Heart right ventricle (tissue), 16 donors: ENCODE measurements around the gene TPM1. TPM values are rescaled to one million over a fixed set of nuclear protein-coding genes. Genes with fewer than 3 reads are reported as not detected.

Source experiments
- ATAC-seq, 8 donors: fragments of 200-7000 bp; cut with Tn5 transposase; one replicate each; pipeline ENCODE4 v1.9.1; 2020; ENCODE audit warnings: mild to moderate bottlenecking in 8 of 8, moderate library complexity in 8 of 8, moderate number of reproducible peaks in 1 of 8
- DNase-seq, 2 donors: peaks; one replicate each; pipeline ENCODE4 v3.0.0-alpha.2; 2020
- H3K27ac ChIP-seq, 10 donors: fragments of 200-600 bp; sonication (generic) in 2 of 10; one replicate each; pipeline versions ENCODE4 v1.5.0 to v1.8.0; 2020 to 2022; ENCODE audit warnings: mild to moderate bottlenecking in 3 of 10
- H3K27me3 ChIP-seq, 7 donors: fragments of 200-600 bp; one replicate each; pipeline ENCODE4 v1.8.0; 2021 to 2022; ENCODE audit warnings: mild to moderate bottlenecking in 2 of 7
- H3K36me3 ChIP-seq, 9 donors: fragments of 200-600 bp; sonication (generic) in 1 of 9; one replicate each; pipeline versions ENCODE4 v1.5.0 to v1.8.0; 2020 to 2022; ENCODE audit warnings: mild to moderate bottlenecking in 2 of 9
- H3K4me1 ChIP-seq, 9 donors: fragments of 200-600 bp; sonication (generic) in 1 of 9; one replicate each; pipeline versions ENCODE4 v1.5.0 to v1.8.0; 2020 to 2022; ENCODE audit warnings: mild to moderate bottlenecking in 4 of 9
- H3K4me3 ChIP-seq, 10 donors: fragments of 200-600 bp; sonication (generic) in 2 of 10; one replicate each; pipeline versions ENCODE4 v1.5.0 to v1.8.0; 2020 to 2022; ENCODE audit warnings: mild to moderate bottlenecking in 7 of 10, moderate library complexity in 2 of 10
- H3K9me3 ChIP-seq, 11 donors: fragments of 200-600 bp in 10 of 11; sonication (generic) in 2 of 11; one replicate each; pipeline versions ENCODE4 v1.5.0 to v1.8.0; 2013 to 2022; ENCODE audit warnings: mild to moderate bottlenecking in 2 of 11, control low read depth in 1 of 11, moderate library complexity in 1 of 11
- WGBS, 2 donors: extraction: QIAGEN DNeasy Blood & Tissue Kit; methylation state at CpG; one replicate each; pipeline ENCODE4 v1.1.7; 2013; ENCODE audit warnings: inconsistent platforms in 1 of 2; 5-methylcytosine and 5-hydroxymethylcytosine counted together
- intact Hi-C, 10 donors: fragments of 100-400 bp; cut with DNase I; formaldehyde crosslinking; loops; one replicate each; pipeline versions ENCODE4 v1.11.1 to v1.14.2; 2022
- polyA plus RNA-seq, 2 donors: library from polyadenylated mRNA; stranded (reverse); fragments of 200-250 nt; gene quantifications; one replicate each; pipeline ENCODE4 v1.2.3, GENCODE V29; 2013
- total RNA-seq, 10 donors: library from RNA; stranded (reverse); fragmentation: NEBNext Ultra II Directional in 3 of 10; extraction: Animal tissue kit (Norgen Biotek cat#: 25700) in 3 of 10; gene quantifications; one replicate each; pipeline versions ENCODE4 v1.2.1 to v1.2.4, GENCODE V29; 2021 to 2023
- TF ChIP-seq, protein P1 (sequence below), 9 donors: fragments of 200-600 bp; sonication (generic) in 2 of 9; IDR thresholded peaks; one replicate each; pipeline versions ENCODE4 v1.5.0 to v1.8.0; 2021 to 2022; ENCODE audit warnings: antibody characterized with exemption in 9 of 9, mild to moderate bottlenecking in 5 of 9, moderate library complexity in 1 of 9
- donor health status: Arrhythmogenic right ventricular cardiomyopathy.
- donor health status: ischemic (EF 13 %, LVEDD 7.1; RV severe dilation, severe dysfunction).
- donor health status: healthy with polysubstance abuse.
- donor health status: DM: no; HTN: yes; CAD: no.
- donor health status: DM: no; HTN: no; CAD: no.
- donor health status: ischemic (EF 25% LVEDD 6.9; RV normal size, moderate dysfunction).
- donor health status: ischemic (EF 25% LVEDD 5.7; RV mildly dilated, moderate dysfunction).
- donor health status: healthy.
- donor health status: DM: yes; HTN: yes; CAD: no.
- donor health status: Ischemic cardiomyopathy.
- donor health status: ischemic (EF 35%, LVEDD 5.7; RV mildly dilated, moderate dysfunction).
- donor health status: nonischemic (EF 11% LVEDD 7.7; RV severe dilation, severe dysfunction).
- donor health status: DM: yes; HTN: yes; CAD: no.
- donor health status: PGD.
- donor health status: ischemic (EF 29% LVEDD 5.4; RV normal size, mild dysfunction).
- donor health status: nonischemic (EF 23%, LVEDD 6.1; RV moderate dilation, normal function).

The TPM1 gene
- total and polyA plus RNA-seq, 12 donors: 10,066 to 18,091 (median 14,403) TPM

DNA sequence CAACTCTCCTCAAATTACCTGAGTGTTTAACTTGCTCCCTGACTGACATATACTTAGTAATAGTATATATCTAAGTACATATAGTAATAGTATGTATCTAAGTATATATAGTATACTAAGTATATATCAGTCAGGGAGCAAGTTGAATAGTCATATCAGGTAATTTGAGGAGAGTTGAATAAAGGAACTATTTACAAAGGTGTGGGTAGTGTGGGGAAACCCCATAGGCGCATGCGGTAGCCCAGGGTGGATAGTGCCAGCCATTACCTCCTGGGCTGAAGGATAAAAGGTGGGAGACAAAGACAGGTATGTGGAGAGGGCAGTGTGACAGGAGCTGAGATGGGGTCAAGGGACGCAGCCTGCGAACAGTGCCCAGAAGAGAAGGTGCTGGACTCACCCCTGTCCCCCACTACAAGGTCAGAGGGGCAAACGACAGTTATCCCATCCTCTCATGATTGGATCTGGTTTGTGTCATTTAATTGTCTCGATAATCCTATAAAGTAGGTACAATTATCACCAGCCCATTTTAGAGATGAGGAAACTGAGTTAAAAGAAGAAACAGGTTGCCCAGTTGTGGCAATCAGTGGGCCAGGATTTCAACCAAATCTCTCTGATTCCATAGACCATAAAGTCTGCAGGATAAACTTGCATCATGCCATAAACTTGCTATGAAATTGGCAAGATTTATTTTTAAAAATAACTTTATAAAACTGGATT lies 34.1 kb upstream of the TPM1 start:
- no peak overlapping the region for H3K4me3 ChIP-seq
- ATAC-seq: no peak
- intact Hi-C loops: loop anchor here in 1 of 10 donors (10.0 kb wide), 1 partner anchor 74 kb away; no protein-coding TSS in a partner anchor
- H3K36me3 ChIP-seq: no peaks in the 10 kb centered on the region
- no peaks in the 10 kb centered on the region for H3K9me3 ChIP-seq
- H3K4me1 ChIP-seq: peaks cover under 1 to 12% (median 7%) of the 10 kb centered on the region in 9 donors
- no peak for DNase-seq
- no peak overlapping the region for H3K27ac ChIP-seq
- 93 to 94% methylated on average over 6 of the region's 6 CpGs for WGBS, 2 donors
- no peaks in the 10 kb centered on the region for H3K27me3 ChIP-seq
- TF ChIP-seq, protein P1, sequence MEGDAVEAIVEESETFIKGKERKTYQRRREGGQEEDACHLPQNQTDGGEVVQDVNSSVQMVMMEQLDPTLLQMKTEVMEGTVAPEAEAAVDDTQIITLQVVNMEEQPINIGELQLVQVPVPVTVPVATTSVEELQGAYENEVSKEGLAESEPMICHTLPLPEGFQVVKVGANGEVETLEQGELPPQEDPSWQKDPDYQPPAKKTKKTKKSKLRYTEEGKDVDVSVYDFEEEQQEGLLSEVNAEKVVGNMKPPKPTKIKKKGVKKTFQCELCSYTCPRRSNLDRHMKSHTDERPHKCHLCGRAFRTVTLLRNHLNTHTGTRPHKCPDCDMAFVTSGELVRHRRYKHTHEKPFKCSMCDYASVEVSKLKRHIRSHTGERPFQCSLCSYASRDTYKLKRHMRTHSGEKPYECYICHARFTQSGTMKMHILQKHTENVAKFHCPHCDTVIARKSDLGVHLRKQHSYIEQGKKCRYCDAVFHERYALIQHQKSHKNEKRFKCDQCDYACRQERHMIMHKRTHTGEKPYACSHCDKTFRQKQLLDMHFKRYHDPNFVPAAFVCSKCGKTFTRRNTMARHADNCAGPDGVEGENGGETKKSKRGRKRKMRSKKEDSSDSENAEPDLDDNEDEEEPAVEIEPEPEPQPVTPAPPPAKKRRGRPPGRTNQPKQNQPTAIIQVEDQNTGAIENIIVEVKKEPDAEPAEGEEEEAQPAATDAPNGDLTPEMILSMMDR (IDR thresholded peaks at IDR 0.05): no peak

DNA sequence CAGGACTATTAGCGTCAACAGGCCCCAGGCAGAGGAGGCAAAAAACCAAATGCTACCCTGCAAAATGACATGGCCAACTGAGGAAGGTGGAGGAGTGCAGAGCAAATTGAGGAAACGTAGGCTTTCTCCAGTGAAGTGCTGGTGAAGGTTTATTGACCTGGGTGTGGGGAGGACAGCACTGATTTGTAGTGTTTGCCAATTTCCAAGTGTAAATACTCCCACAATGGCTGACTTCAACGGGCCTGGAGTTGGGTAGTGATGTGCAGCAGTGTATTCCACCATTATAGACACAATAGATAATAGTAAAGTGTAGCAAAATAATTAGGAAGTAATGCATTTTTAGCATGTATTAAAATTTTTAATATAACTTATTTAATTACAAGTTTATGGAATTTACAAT lies 32.2 kb upstream of the TPM1 start:
- Histone ChIP-seq H3K27ac (no peak overlapping the region), H3K4me3 (no peak overlapping the region), H3K4me1 (peaks cover 4 to 21% (median 13%) of the 10 kb centered on the region in 9 donors), H3K36me3 (no peaks in the 10 kb centered on the region), H3K27me3 (no peaks in the 10 kb centered on the region), H3K9me3 (no peaks in the 10 kb centered on the region)
- ATAC-seq (no peak), DNase-seq (no peak)
- 90 to 91% methylated on average over 3 of the region's 3 CpGs for WGBS, 2 donors
- intact Hi-C loops: no loop called here
- TF ChIP-seq, protein P1 (IDR thresholded peaks at IDR 0.05): no peak

DNA sequence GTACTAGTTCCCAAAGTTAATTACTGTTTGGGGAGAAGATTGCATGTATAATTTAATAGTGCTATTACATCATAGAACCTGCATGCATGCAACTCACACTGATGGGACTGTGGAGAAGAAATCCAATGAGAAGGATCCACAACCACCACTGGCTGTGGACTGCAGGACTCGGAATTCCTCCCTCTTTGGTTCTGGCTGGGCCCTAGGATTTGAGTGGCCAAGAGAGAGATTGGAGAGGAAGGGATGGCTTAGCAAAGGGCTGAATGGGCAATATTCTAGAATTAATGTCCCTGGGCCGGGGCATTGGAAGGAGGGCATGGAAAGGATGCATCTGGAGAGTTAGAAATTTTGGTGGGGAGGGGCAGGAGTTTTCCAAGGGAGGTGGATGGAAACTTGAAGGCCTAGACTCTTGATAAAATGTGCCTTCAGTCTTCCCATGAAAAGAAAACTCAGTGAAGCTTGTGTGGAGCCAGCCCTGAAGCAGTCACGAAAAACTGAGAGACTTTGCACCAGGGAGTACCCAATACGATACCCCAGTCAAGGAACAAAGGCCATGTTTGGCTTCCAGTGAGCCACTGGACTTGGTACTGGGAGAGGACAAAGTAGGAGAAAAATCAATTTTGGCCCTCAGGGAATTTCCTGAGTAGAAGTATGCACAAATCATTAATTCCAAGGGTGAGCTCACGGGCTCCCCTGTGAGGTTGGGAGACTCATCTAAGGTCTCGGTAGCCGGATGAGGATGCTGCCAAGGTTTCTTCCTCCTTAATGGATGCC lies 31.4 kb upstream of the TPM1 start:
- TF ChIP-seq, protein P1 (IDR thresholded peaks at IDR 0.05): no peak
- no peak for ATAC-seq
- Histone ChIP-seq H3K36me3 (no peaks in the 10 kb centered on the region), H3K27ac (no peak overlapping the region), H3K4me1 (peaks cover 4 to 28% (median 20%) of the 10 kb centered on the region in 9 donors), H3K9me3 (no peaks in the 10 kb centered on the region), H3K4me3 (no peak overlapping the region), H3K27me3 (no peaks in the 10 kb centered on the region)
- intact Hi-C loops: no loop called here
- no peak for DNase-seq
- 94 to 97% methylated on average over 7 of the region's 7 CpGs for WGBS, 2 donors

DNA sequence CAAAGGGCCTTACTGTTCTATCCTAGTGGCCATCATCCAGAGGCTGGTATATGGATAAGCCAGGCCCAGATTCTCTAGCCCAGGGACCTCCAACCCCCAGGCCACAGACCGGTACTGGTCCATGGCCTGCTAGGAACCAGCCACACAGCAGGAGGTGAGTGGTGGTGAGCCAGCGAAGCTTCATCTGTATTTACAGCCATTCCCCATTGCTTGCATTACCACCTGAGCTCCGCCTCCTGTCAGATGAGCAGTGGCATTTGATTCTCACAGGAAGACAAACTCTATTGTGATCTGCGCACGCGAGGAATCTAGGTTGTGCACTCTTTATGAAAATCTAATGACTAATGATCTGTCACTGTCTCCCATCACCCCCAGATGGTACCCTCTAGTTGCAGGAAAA lies 30.1 kb upstream of the TPM1 start:
- DNase-seq (no peak), ATAC-seq (no peak)
- Histone ChIP-seq H3K4me3 (no peak overlapping the region), H3K27me3 (no peaks in the 10 kb centered on the region), H3K4me1 (peaks cover 4 to 32% (median 20%) of the 10 kb centered on the region in 9 donors), H3K36me3 (no peaks in the 10 kb centered on the region), H3K27ac (no peak overlapping the region), H3K9me3 (no peaks in the 10 kb centered on the region)
- WGBS, 2 donors: 98% methylated on average over 6 of the region's 6 CpGs
- intact Hi-C loops: no loop called here
- TF ChIP-seq, protein P1 (IDR thresholded peaks at IDR 0.05): no peak
